Activated CD4-positive, alpha-beta T cell treated with anti-CD3 and anti-CD28 coated beads, Interleukin-2, Interleukin-4, amounts not matched to agents 100 ng/mL and 50 ng/mL, durations not matched to agents 16 hours and 8 hours (primary cell): ENCODE measurements around the gene DCLK1.

Experiments
- DNase-seq: peaks from one replicate; pipeline ENCODE4 v3.0.0-alpha.2; 2020; ENCODE audit warnings: low spot score

Gene DCLK1

GRCh38 chr13:35894636-35895035 is 236.5 kb downstream of the DCLK1 start:
- DNase-seq, result no peak

DNA sequence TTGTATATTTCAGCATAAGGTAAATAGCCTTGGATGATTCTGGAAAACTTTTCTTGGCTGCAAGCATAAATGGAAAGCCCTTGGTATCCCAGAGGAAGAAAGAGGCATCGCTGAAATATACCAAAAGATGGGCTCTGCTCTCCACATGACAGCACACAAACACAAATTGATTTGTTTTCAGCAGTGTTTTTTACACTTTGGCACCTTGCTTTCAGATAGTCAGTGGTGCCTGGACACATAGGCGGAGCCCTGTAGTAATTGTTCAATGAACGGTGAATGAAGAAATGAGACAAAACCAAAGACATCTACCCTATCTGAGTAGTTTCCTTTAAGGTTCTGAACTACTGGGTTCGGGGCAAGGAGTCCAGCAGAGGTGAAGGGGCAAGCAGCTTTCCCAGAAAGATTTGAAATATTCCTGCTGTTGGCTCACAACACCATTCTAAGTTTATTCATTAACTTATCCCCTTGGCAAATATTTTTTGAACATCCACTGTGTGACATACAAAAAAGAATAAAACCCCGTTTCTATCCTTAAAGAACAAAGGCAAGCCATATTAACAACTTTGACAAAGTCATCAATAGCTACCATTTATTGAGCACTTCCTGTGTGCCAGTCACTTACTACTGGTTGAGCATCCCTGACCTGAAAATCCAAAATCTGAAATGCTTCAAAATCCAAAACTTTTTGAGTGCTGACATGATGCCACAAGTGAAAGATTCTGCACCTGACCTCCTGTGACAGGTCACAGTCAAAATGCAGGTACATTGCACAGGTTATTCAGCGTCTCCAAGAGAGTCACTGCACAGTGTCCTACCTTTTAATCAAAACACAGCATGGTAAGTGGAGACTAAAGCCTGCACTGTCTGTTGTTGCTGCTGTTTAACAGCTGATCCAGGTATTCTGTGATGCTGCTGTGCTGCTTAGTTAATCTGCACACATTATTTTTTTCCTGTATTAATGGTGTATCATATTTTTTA is 238.1 kb downstream of the DCLK1 start:
- no peak for DNase-seq

- no peak for DNase-seq
These were observed 239.4 kb downstream of the DCLK1 start for GRCh38 chr13:35891507-35892441.

- DNase-seq, result no peak
These were observed 241.6 kb downstream of the DCLK1 start for GRCh38 chr13:35889560-35889959.

GRCh38 chr13:35888981-35889380 is 242.2 kb downstream of the DCLK1 start:
- no peak for DNase-seq

DNA sequence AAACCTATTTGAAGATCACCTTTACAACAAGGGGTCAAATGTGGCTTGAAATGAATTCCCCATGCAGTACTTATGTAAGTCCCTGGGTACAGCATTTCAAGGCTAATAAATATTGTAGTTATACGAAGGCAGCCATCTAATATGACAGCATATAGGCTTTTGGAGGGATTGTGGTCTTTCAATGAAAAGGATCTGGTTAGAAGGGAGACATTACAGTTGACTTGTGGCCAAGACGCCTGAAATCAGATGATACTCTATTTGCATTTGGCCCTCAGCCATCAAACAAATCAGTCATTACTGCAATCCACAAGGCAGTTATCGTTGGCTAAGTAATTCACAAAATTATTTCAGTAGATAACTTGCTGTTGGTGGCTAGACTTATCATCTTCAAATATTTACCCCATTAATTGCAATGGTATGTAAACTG is 242.7 kb downstream of the DCLK1 start:
- no peak for DNase-seq

DNA sequence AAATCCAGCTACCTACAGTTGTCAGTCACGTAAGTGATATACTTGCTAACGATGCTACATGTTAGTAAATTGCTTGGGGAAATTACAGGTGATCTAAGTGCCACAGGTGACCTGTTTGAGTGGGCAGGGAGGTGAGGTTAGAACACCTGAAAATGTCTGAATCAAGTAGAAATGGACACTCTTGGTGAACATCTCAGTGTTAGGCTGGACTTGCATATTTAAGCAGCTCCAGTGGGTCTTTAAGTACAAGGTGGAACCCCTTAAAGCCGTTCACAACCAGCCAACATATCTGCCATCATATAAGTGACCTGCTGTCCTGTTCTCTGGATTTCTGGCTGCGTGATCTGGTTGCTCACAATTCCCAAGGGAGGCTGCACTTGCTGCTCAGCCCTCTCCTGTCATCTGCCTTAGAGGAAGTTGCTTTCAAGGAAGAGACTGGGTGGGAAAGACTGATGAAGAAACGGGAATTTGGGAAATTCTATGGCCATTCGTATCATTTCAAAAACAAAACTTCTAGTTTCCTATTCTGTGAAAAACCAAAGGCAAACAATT is 244.0 kb downstream of the DCLK1 start:
- DNase-seq, result no peak

DNA sequence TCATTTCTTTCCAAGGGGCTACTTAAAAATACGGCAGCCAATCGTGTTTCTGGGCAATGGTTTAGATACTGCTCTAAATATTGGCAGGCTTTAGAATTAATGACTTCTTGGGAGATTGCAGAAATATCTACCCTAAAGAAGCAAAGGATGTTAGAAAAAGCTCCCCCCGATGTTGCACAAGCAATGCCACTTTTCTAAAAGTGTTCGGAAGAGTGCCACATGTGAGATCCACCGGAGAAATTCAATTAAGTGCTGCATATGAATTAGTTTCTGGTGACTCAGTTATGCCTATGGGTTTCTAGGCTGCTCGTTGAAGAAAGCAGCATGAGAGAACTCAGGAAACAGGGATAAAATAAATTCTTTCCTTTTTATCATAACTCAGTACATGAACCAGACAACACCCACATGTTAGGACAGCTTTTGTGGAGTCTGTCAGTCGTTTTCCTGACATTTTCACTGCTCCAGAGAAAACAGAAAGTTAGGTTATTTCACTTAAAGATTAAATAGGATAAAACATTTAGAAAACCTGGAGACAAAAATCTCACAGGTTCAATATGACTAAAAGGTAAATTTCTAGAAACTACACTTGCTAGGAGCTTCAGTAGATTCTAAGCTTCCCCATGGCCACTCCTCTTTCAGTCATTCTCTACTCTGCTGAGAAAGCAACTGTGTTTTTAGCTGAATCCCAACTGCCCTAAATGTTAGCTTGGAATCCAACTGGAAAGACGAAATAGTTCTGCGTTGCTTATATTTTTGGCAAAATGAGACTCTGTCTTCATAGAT is 244.7 kb downstream of the DCLK1 start:
- no peak for DNase-seq

DNA sequence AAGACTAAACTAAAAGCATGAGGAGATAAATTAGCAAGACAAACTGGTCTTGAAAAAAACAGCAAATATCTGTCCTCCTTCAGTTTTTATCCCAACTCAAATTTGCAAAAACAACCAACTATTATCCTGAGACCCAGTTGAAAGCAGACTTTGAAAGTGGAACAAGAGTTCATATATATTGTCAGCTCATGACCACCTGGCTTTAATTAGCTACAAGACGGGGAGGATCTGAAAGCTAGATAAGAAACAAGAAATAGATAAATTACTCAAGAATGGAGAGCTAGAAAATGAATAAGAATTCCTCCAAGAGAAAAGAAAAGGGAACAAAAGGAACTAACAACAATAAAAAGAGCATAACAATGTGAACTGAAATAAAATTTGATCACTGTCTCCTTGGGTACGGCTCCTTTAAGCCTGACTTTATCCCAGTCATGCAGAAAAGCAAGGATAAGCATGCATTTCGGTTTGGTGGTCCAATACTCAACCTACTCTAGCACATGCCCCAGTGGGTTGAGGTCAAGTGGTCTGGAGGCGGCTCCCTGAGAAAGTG is 246.9 kb downstream of the DCLK1 start:
- DNase-seq, result no peak

- DNase-seq, result no peak
These were observed 248.3 kb downstream of the DCLK1 start for GRCh38 chr13:35882722-35883497.

DNA sequence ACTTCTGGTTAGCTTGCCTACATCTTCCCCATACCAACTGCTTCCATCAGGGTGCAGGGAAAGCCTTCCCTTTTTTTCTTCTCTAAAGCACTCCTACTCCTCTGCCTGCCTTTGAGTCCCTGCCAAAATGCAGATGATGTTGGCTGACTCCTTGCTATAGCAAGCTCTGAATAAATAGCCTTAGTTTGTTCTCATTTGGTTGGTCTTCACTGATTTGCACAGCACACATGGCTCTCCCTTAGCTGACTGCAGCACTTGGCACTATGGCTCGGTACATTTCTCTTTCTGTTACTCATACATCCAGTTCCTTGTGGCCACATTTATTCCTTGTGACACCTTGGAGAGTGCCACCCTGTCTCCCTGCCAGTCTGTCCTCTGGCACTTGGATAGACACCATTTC is 249.8 kb downstream of the DCLK1 start:
- no peak for DNase-seq

- DNase-seq, result no peak
These were observed 252.1 kb downstream of the DCLK1 start for GRCh38 chr13:35879111-35879510.

GRCh38 chr13:35876601-35877000 is 254.6 kb downstream of the DCLK1 start:
- no peak for DNase-seq

- DNase-seq, result no peak
These were observed 256.5 kb downstream of the DCLK1 start for GRCh38 chr13:35874704-35875103.

- no peak for DNase-seq
These were observed 258.8 kb downstream of the DCLK1 start for GRCh38 chr13:35872369-35872768.

- no peak for DNase-seq
These were observed 259.6 kb downstream of the DCLK1 start for GRCh38 chr13:35871561-35871960.

- no peak for DNase-seq
These were observed 264.4 kb downstream of the DCLK1 start for GRCh38 chr13:35866801-35867200.

- DNase-seq, result no peak
These were observed 265.6 kb downstream of the DCLK1 start for GRCh38 chr13:35865341-35866240.

- no peak for DNase-seq
These were observed 270.5 kb downstream of the DCLK1 start for GRCh38 chr13:35860661-35861060.
